GM23338 (cell line): ENCODE data around the gene CNTN5.

Source experiments
- CREB1 ChIP-seq: fragments of 250-450 bp; sonication (Bioruptor Pico); IDR thresholded peaks from 2 replicates; pipeline ENCODE4 v1.5.0; 2020; ENCODE audit warnings: low read depth, mild to moderate bottlenecking, moderate library complexity
- EZH2 ChIP-seq: fragments of 200-600 bp; sonication (generic); IDR thresholded peaks from one replicate; pipeline ENCODE4 v1.8.0; 2017; ENCODE audit warnings: antibody characterized with exemption, mild to moderate bottlenecking, low read depth; ENCODE audit not compliant: unreplicated experiment
- EZH2phosphoT487 ChIP-seq: fragments of 200-600 bp; sonication (generic); IDR thresholded peaks from one replicate; pipeline ENCODE4 v1.8.1; 2018; ENCODE audit warnings: antibody characterized with exemption; ENCODE audit not compliant: unreplicated experiment
- JUNB ChIP-seq: IDR thresholded peaks from one replicate; pipeline ENCODE4 v1.6.1; 2016; ENCODE audit warnings: antibody characterized with exemption; ENCODE audit not compliant: unreplicated experiment
- NANOG ChIP-seq: IDR thresholded peaks from 2 replicates; pipeline ENCODE4 v1.6.1; 2016; ENCODE audit warnings: antibody characterized with exemption, borderline replicate concordance
- POLR2AphosphoS5 ChIP-seq: IDR thresholded peaks from 2 replicates; pipeline ENCODE4 v1.6.1; 2016; ENCODE audit warnings: antibody characterized with exemption, low read depth
- STAT1 ChIP-seq: IDR thresholded peaks from one replicate; pipeline ENCODE4 v1.6.1; 2016; ENCODE audit warnings: antibody characterized with exemption; ENCODE audit not compliant: unreplicated experiment
- TF ChIP-seq, protein P1 (sequence below), 2 experiments: fragments of 200-600 bp in 1 of 2; sonication (generic) in 1 of 2; conservative IDR thresholded peaks; 2 replicates each; pipeline versions ENCODE4 v1.5.1 to v1.6.1; 2016 to 2017; ENCODE audit warnings: antibody characterized with exemption in 2 of 2, low read depth in 2 of 2, mild to moderate bottlenecking in 2 of 2, moderate library complexity in 1 of 2
- TF ChIP-seq, protein P2 (sequence below): IDR thresholded peaks from 2 replicates; pipeline ENCODE4 v1.6.1; 2016; ENCODE audit warnings: antibody characterized with exemption

DNA sequence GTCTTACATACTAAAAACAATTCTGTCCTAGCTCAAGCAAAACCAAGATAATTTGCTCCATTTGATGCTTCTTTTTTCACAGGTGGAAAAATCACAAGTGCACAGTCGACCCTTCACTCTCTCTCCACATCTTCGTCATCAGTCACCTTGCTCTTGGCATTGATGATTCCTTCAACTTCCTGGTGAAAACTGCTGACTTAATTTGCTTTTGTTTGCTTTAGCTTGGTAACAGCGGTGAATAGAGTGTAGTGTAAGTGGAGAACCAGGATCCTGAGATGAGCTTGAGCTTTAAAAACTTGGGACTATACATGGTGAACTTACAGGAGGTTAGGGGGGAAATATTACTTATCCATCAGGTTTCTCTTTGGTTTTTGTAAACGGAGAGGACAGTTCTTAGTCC, 1335.3 kb downstream of the CNTN5 start:
- TF ChIP-seq, protein P1, sequence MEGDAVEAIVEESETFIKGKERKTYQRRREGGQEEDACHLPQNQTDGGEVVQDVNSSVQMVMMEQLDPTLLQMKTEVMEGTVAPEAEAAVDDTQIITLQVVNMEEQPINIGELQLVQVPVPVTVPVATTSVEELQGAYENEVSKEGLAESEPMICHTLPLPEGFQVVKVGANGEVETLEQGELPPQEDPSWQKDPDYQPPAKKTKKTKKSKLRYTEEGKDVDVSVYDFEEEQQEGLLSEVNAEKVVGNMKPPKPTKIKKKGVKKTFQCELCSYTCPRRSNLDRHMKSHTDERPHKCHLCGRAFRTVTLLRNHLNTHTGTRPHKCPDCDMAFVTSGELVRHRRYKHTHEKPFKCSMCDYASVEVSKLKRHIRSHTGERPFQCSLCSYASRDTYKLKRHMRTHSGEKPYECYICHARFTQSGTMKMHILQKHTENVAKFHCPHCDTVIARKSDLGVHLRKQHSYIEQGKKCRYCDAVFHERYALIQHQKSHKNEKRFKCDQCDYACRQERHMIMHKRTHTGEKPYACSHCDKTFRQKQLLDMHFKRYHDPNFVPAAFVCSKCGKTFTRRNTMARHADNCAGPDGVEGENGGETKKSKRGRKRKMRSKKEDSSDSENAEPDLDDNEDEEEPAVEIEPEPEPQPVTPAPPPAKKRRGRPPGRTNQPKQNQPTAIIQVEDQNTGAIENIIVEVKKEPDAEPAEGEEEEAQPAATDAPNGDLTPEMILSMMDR (conservative IDR thresholded peaks at IDR 0.05; ENCODE audit: low read depth in 2 of 2) = no peak
- TF ChIP-seq JUNB = no peak
- no peak for TF ChIP-seq CREB1 (CRISPR knock-in tag)
- TF ChIP-seq STAT1 = no peak
- no peak for TF ChIP-seq EZH2
- no peak for TF ChIP-seq POLR2AphosphoS5
- TF ChIP-seq, protein P2, sequence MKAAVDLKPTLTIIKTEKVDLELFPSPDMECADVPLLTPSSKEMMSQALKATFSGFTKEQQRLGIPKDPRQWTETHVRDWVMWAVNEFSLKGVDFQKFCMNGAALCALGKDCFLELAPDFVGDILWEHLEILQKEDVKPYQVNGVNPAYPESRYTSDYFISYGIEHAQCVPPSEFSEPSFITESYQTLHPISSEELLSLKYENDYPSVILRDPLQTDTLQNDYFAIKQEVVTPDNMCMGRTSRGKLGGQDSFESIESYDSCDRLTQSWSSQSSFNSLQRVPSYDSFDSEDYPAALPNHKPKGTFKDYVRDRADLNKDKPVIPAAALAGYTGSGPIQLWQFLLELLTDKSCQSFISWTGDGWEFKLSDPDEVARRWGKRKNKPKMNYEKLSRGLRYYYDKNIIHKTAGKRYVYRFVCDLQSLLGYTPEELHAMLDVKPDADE = no peak
- no peak for TF ChIP-seq NANOG
- no peak for TF ChIP-seq EZH2phosphoT487
